SHP77 (cell line): ENCODE results near the gene OLFML3.
"Not testable (repeated sequence)": the region's sequence is repeated elsewhere in the genome, so short reads cannot be mapped to it uniquely, and the experiment has no call there.

Experiments used
- DNase-seq, 2 experiments: peaks; one replicate each; lab custom pipeline; 2025; lab: John Stamatoyannopoulos, UW

The OLFML3 gene

DNA sequence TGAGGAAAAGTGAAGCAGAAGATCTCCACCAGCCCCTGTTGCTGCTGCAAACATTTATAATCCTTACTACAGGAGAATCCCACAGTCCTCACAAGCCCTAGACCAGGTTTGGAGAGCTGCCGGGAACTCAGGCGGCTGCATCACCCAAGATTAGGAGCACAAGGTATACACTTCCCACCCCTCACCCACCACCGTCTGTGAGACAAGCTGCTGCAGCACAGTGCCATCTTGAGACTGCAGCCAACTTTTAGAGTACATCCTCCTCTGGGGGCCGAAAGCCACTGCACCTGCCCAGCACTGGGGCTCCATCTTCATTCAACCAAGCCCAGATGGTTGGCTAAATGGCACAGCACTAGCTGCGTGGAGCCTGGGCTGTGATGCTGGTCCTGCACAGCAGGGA lies 13.8 kb downstream of the OLFML3 start:
- DNase-seq: no peak

DNA sequence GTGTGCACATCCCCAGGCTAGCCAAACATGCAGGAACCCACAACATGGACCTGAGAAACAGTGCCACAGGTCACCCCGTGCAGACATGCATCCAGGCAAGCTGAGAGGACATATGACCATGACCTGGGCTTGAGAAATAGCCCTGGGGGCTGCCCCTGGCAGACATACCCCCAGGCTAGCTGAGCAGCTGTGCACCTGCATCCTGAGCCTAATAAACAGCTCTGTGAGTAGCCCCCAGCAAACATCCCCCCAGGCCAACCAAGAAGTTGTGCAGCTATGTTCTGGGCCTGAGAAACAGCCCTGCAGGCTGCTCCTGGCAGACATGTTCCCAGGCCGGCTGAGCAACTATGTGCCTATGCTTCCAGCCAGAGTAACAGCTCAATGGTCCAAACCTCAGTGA lies 14.5 kb downstream of the OLFML3 start:
- DNase-seq: no peak

DNA sequence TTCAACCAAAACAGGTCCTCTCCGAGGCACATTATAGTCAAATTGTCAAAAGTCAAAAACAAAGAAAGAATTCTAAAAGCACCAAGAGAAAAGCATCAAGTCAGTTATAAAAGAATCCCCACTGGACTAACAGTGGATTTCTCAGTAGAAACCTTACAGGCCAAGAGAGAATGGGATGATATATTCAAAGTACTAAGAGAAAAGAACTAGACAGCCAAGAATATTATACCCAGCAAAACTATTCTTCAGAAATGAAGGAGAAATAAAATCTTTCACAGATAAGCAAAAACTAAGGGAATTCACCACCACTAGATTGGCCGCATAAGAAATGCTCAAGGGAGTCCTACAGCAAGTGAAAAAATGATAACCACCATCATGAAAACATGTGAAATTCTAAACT lies 16.1 kb downstream of the OLFML3 start:
- DNase-seq: no peak

DNA sequence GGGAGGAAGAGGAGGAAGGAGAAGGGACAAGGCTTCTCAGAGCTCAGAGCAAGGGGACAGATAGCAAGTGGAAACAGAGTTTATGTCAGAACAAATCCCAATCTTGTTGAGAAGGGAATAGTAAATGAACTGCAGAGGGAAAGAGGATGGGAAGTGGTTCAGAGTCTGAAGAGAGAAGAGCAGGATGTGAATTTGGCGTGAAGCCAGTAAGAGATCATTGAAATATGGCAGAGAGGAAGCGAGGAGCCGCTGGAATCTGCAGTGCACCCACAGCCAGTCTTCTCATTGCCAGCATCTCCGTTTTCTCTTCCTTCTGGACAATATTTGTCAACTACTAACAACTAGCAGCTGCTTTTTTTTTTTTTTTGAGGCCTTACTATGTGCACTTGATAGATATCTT lies 19.1 kb downstream of the OLFML3 start:
- DNase-seq: peak in 1 of 2 experiments; percentile 24

DNA sequence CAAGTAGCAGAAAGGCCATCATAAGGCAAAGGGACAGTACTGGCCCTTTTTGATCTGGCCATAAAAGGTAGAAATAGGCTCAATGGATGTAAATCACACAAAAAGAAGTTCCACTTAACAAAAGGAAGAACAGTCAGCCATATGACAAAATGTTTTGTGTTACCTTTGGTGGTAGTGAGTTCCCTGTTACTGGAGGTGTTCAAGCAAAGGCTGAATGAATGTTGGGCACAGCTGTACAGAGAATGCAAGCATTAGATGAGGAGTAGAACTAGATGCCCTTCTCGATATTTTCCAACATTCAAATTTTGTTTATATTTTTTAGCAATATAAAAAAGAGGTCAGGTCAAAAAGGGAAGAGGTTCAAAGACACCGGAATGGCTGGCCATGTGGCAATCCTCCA lies 20.0 kb downstream of the OLFML3 start:
- no peak for DNase-seq

DNA sequence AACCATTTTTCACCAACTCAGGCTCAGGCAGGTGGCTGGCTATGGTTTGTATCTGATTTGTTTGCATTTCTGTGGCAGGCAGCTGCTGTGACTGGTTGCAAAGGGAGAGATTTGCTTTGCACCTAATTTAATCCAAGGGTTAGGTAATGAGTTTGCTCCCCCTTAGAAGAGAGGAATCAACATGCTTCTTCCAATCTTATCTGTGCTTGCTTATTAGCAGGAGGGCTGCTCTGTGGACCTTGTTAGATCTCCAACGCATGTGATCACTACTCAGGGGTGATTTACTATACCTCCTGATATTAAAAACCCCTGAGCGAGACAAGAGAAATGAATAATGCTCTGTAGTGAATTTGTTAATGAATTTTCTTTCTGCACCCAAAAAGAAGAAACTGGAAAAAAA lies 20.5 kb downstream of the OLFML3 start:
- DNase-seq: peak; percentile 55 to 69

DNA sequence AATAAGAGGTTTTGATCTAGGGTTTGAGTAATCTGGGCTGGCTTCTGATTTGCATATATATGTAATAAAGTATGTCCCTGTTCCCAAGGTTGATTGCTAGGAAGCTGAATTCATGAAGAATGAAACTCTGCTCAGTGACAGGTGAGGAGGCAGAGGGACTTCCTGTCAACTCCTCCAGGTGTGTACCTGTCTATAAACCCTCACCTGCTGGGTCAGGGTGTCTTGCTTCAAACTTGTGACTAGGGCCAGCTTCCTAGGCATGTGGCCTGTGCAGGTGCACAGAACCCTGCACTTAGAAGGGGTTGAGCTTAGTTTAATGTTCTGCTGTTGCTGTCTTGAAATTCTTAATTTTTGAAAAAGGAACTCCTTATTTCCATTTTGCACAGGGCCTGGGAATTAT lies 21.1 kb downstream of the OLFML3 start:
- no peak for DNase-seq

DNA sequence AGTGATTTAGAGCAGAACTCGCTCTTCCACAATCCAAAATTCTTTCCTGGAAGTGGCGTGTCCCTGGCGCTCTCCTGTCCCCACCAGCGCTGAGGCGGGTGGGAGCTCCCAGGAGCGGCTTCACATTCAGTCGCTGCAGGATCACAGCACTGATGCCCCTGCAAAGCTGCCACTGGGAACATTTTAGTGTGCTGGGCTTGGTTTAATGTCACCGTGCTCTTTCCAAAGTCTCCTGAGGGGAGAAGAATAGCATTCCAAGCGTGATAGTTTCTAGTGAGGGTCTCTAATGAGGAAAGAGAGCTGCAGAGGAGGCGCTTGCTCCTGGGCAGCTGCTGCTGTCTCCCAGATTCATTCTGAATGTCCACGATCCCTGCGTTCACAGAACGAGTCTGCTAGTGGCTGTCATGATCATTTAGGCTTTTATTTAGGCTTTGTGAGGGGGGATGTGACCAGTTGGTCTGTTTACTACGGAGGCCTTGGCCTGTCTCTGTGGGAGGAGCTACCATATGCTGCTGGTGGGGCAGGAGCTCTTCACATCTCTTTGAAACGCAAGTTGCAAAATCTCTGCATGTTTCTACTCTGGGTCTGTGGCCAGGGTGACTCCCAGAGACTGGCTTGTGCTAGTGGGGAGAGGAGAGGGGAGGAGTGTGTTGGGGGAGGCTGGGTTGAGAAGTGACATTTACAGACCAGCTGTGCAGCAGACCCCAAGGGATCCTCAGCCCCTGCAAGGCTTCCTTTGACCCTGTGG lies 23.4 kb downstream of the OLFML3 start:
- DNase-seq: no peak

DNA sequence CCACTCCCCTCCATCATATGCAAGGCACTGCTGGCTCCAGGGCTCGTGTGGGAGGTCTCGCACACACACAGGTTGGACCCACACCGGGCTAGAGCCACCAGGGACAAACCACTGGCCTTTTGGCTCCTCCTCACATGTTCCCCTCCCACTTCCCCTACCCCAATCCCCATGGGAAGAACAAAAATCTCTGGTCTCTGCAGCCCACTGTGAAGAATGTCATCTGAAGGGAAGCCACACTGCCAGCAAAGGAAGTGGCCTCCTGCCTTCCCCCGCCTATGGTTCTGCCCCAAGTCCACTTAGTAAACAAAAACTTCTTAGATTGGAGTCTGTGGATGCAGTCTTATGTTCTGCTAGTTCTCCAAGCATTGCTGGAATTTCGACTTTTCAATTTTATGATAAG lies 24.2 kb downstream of the OLFML3 start:
- no peak for DNase-seq

DNA sequence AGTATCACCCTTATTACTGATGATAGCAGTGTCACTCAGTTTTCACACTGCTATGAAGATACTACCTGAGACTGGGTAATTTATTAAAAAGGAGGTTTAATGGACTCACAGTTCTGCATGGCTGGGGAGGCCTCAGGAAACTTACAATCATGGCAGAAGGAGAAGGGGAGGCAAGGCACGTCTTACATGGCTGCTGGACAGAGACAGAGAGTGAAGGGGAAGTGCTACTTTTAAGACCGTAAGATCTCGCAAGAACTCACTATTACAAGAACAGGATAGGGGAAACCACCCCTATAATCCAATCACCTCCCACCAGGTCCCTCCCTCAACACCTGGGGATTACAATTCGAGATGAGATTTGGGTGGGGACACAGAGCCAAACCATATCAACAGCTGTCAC lies 27.6 kb downstream of the OLFML3 start:
- not testable (repeated sequence) for DNase-seq

DNA sequence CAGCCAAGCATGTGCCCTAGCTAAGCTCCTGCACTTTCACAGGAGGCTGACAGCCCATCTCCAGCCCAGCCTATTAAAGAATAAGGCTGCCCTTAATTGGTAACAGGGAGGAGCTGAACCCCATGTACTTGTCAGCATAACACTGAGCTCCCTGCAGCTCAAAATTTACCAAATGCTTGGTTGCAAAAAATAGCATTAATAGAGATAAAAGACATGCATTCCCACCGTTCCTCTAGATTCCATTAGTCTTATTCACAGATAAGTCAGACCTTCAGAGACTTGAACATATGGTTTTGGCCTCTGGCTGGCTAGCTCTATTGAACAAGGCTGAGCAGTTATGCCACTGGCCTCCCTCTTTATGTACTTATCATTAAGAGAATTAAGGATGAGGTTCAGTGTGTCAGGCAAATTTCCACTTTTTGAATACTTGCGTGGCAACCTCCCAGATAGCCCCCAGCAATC lies 29.2 kb downstream of the OLFML3 start:
- no peak for DNase-seq

DNA sequence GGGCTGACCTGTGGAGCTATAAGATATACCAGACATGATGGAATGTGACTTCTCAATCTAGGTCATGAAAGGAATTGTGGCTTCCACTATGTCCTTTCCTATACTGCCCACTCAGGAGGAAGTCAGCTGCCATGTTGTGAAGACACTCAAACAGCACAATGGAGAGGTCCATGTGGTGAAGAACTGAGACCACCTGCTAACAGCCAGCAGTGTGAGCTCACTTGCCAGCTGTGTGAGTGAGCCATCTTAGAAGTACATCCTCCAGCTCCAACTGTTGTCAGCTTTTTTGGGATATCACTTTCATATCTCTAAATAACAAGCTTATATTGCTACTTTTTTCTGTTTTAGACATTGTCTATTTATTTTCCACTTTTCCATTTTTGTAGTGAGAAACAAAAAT lies 29.7 kb downstream of the OLFML3 start:
- DNase-seq: no peak

DNA sequence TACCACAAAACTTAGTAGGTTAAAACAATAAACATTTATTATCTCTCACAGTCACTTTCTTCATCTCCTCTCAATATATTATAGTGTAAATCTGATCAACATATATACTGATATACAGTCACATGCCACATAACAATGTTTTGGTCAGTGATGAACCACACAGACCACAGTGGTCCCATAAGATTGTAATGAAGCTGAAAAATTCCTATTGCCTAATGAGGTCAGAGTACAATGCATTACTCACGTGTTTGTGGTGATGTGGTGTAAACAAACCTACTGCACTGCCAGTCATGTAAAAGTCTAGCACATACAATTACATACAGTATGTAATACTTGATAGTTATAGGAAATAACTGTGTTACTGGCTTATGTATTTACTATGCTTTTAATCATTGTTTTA lies 30.1 kb downstream of the OLFML3 start:
- no peak for DNase-seq

DNA sequence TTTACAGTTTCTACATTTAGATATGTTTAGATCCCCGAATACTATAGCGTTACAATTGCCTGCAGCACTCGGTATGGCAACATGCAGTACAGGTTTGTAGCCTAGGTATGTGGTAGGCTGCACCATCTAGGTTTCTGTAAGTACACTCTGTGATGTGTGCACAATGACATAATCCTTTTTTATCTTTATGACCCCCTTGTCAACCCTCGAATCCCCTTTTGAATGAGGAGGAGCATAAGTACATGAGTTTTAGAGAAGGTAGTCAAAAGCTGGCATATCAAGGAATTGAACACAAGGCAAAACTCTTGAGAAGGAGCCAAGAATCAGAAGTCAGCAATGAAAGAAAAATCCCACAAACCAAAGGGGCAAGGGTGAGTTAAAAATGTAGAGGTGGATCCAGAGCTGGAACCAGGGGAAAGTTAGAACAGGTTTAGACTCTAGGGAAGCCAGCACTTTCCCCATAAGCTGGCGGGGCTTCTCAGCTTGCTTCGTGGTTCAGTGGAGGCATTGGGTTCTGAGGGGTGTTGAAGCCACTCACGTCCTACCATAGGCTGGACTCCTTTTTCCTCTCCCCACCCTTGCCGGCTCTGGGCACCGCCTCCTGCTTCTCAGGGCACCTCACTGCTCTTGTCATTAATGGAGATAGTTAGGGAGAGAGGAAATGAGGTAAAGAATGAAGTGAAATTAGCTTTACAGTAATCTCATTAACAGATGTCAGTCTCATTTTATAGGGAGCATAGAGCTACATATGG lies 31.3 kb downstream of the OLFML3 start:
- DNase-seq: no peak

DNA sequence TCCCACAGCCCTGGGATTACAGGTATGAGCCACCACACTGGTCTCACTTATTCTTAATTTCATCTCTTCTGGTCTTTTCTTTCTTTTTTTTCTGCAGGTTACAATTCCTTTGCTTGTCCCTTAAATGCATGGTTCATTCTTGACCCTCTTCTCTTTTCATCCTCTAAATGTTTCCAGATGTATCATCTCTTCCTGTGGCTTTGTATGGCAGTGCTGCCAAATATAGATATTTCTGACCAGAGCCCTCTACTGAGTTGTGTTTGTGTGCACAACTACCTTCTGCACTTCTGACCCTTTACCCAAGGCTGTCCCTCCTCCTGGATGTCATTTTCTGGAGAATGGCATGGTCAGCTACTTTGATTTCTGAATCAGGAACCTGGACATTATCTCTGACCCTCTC lies 32.5 kb downstream of the OLFML3 start:
- no peak for DNase-seq

DNA sequence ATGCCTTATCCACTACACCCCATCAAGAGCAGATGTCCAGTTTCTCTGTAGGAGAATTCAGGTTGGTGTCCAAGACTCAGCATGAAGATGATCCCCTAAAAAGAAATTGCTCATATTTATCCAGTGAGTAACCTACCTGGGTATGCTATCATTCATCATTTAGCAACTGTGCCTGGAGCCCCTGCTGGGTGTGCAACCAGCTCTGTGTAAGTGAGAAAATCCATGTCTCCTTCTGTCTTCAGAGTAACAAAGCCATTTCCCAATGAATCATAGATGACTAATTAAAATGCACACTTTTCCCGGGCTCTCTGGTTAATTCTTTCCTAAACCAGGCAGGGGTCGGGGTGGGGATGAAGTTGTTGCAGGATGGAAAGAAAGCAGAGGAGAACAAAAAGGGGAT lies 35.8 kb downstream of the OLFML3 start:
- DNase-seq: no peak

DNA sequence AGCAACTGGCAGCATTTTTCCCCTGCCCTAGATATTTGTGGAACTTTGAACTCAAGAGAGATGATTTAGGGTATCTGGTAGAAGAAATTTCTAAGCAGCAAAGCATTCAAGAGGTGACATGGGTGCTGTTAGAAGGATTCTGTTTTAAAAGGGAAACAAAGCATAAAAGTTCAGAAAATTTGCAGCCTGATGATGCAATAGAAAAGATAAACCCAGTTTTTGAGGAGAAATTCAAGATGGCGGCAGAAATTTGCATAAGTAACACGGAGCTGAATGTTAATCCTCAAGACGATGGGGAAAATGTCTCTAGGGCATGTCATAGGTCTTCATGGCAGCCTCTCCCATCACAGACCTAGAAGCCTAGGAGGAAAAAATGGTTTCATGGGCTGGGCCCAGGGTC lies 40.5 kb downstream of the OLFML3 start:
- not testable (repeated sequence) for DNase-seq

DNA sequence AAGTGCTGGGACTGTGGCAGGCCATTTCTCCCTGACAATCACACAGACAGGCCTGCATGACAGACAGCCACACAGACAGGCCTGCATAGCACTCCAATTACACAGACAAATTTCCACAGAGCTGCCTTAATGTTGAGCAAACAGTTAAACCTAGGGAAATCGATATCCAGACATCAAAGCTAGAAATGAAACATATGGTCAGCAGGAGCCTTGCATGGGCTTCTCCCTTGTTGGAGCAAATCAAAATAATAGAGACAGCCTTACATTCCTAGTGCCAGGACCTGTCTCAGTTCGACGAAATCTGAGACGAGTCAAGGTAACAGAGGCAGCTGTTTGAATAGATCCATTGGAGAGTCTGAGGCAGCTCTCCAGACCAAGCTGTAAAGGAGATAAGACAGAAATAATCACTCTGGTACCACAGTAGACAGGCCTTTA lies 42.4 kb downstream of the OLFML3 start:
- DNase-seq: peak in 1 of 2 experiments; percentile 3

DNA sequence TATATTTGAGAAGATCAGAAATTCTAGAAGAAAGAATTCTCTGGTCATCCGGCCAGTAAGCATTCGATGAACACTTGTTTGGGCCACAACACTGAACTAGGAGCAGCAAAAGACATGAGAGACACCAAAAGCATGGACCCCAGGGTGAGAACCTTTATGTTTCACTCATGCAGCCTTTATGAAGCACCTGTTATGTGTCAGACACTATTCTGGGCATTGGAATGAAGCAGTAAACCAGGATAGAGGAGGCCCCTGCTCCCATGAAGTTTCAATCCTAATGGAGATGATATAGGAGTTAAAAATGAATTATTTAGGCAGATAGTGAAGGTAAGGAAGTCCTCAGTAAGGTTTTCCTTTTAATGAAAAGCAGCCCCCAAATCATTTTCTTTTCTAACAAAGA lies 43.6 kb downstream of the OLFML3 start:
- DNase-seq: no peak

DNA sequence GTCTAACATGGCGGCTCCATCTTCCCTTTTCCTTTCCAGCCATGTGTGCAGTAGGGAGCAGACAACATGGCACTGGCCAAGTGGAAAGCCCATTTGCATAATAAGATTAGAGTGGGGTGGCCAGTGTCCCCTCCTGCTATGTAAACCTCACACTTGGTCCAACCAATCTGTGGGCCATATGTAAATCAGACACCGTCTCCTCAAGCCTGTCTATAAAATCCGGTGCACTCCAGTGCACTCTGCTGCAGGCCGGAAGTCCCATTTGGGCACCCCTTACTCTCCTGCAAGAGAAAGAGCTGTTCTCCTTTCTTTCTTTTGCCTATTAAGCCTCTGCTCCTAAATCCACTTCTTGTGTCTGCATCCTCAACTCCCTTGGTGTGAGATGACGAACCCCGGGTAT lies 44.1 kb downstream of the OLFML3 start:
- DNase-seq: no peak

DNA sequence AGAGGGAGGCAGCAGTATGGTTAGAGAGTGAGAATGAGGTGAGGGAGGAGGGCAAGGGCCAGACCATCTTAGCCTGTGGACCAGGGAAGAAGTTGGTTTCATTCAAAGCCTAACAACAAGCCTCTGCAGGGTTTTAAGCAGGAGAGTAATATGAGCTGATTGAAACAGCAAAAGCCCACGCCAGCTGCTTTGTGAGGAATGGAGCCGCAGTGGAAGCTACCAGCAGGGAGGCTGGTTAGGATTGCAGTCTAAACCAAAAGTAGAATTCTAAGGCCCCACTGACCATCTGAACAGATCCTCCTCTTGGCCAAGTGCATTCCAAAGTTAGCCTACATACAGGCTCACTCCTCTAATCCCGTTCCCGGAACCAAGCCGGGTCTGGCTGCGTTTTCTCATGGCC lies 44.8 kb downstream of the OLFML3 start:
- no peak for DNase-seq

DNA sequence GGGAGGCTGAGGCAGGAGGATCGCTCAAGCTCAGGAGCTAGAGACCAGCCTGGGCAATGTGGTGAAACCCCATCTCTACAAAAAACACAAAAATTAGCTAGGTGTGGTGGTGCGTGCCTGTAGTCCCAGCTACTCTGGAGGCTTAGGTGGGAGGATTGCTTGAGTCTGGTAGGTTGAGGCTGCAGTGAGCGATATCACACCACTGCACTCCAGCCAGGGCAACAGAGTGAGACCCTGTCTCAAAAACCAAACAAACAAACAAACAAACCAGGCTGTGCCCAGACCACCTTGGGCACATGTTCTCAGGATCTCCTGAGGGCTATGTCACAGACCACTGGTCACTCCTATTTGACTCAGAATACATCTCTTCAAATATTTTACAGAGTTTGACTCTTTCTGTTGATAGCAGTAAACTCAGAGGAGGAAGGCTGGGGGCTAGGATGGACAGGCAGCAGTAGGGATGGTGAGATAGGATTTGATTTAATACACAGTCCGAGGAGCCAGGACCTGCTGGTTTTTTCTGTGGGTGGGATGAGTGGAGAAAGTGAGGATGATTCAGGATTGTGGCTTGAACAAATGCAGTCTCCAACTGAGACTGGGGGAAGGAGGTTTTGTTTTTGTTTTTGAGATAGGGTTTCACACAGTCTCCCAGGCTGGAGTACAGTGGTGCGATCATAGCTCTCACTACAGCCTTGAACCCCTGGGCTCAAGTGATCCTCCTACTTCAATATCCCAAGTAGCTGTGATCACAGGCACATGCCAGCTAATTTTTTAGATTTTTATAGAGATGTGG lies 46.5 kb downstream of the OLFML3 start:
- no peak for DNase-seq

DNA sequence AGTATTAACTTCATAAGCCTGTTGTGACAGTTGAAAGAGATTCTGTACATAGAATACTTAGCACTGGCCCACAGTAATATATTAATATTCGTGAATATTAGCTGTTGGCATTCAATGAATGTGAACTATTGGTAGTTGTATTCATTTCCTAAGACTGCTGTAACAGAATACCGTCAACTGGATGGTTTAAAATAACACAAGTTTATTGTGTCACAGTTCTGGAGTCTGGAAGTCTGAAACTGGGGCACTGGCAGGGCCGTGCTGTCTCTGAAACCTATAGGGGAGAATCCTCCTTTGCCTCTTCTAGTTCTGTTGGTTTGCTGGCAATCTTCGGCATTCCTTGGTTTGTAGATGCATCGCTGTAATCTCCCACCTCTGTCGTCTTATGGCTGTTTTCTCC lies 47.5 kb downstream of the OLFML3 start:
- no peak for DNase-seq
